Measurements from ENCODE around the gene COPS7A.

- no peak for TF ChIP-seq REST (IDR thresholded peaks at IDR 0.05; ENCODE audit: unreplicated experiment)
- TF ChIP-seq CTCF (conservative IDR thresholded peaks at IDR 0.05; ENCODE audit: low read depth in 2 of 2) = no peak
- TF ChIP-seq ZNF331 (CRISPR knock-in tag; IDR thresholded peaks at IDR 0.05; ENCODE audit: low read depth) = no peak
- TF ChIP-seq EZH2 (IDR thresholded peaks at IDR 0.05; ENCODE audit: low read depth, unreplicated experiment) = no peak
- no peak for TF ChIP-seq CREB1 (CRISPR knock-in tag; IDR thresholded peaks at IDR 0.05; ENCODE audit: low read depth)
- no peak for TF ChIP-seq EZH2phosphoT487 (IDR thresholded peaks at IDR 0.05; ENCODE audit: unreplicated experiment)
- TF ChIP-seq ZNF114 (CRISPR knock-in tag; IDR thresholded peaks at IDR 0.05) = no peak
- TF ChIP-seq STAT1 (IDR thresholded peaks at IDR 0.05; ENCODE audit: unreplicated experiment) = no peak
- TF ChIP-seq POLR2AphosphoS5 (IDR thresholded peaks at IDR 0.05; ENCODE audit: low read depth) = no peak
- TF ChIP-seq JUNB (IDR thresholded peaks at IDR 0.05; ENCODE audit: unreplicated experiment) = no peak
- TF ChIP-seq ETS1 (IDR thresholded peaks at IDR 0.05) = no peak
- TF ChIP-seq NANOG (IDR thresholded peaks at IDR 0.05; ENCODE audit: borderline replicate concordance) = no peak
- no peak for TF ChIP-seq ZNF462 (CRISPR knock-in tag; IDR thresholded peaks at IDR 0.05)
Observed at GRCh38 chr12:6775185-6776174, 51.6 kb downstream of the COPS7A start.
